Neural cell (in vitro differentiated cells): ENCODE results near the gene RNU6-8.

Experiments used
- CTCF ChIP-seq: fragments of 450-650 bp; IDR thresholded peaks from 2 replicates; pipeline ENCODE4 v1.5.1; 2014; ENCODE audit warnings: antibody characterized with exemption, mild to moderate bottlenecking, moderate library complexity; ENCODE audit not compliant: poor library complexity, severe bottlenecking
- EP300 ChIP-seq: fragments of 450-650 bp; conservative IDR thresholded peaks from 2 replicates; pipeline ENCODE4 v1.6.1; 2014; ENCODE audit warnings: antibody characterized with exemption, mild to moderate bottlenecking, moderate library complexity; ENCODE audit not compliant: poor library complexity, severe bottlenecking
- POLR2AphosphoS5 ChIP-seq: IDR thresholded peaks from 2 replicates; pipeline ENCODE4 v1.6.1; 2012
- RAD21 ChIP-seq: fragments of 450-650 bp; conservative IDR thresholded peaks from 2 replicates; pipeline ENCODE4 v1.6.1; 2014; ENCODE audit warnings: antibody characterized with exemption, mild to moderate bottlenecking, moderate library complexity
- TAF1 ChIP-seq: IDR thresholded peaks from 2 replicates; pipeline ENCODE4 v1.6.1; 2012; ENCODE audit warnings: low read depth
- TF ChIP-seq, protein P1 (sequence below): IDR thresholded peaks from 2 replicates; pipeline ENCODE4 v1.6.1; 2012; ENCODE audit warnings: borderline replicate concordance

GRCh38 chr14:32211068-32211404, 8.0 kb upstream of the RNU6-8 start:
- TF ChIP-seq CTCF (no peak), TAF1 (no peak), EP300 (no peak), POLR2AphosphoS5 (no peak), RAD21 (no peak)
- TF ChIP-seq, protein P1, sequence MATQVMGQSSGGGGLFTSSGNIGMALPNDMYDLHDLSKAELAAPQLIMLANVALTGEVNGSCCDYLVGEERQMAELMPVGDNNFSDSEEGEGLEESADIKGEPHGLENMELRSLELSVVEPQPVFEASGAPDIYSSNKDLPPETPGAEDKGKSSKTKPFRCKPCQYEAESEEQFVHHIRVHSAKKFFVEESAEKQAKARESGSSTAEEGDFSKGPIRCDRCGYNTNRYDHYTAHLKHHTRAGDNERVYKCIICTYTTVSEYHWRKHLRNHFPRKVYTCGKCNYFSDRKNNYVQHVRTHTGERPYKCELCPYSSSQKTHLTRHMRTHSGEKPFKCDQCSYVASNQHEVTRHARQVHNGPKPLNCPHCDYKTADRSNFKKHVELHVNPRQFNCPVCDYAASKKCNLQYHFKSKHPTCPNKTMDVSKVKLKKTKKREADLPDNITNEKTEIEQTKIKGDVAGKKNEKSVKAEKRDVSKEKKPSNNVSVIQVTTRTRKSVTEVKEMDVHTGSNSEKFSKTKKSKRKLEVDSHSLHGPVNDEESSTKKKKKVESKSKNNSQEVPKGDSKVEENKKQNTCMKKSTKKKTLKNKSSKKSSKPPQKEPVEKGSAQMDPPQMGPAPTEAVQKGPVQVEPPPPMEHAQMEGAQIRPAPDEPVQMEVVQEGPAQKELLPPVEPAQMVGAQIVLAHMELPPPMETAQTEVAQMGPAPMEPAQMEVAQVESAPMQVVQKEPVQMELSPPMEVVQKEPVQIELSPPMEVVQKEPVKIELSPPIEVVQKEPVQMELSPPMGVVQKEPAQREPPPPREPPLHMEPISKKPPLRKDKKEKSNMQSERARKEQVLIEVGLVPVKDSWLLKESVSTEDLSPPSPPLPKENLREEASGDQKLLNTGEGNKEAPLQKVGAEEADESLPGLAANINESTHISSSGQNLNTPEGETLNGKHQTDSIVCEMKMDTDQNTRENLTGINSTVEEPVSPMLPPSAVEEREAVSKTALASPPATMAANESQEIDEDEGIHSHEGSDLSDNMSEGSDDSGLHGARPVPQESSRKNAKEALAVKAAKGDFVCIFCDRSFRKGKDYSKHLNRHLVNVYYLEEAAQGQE = no peak
